ENCODE data around the gene CHRNA4. TPM values are rescaled to one million over a fixed set of nuclear protein-coding genes. Genes with fewer than 3 reads are reported as not detected.

Gene CHRNA4
- total and polyA plus RNA-seq, 2 of the 4 experiments (the other 2 are of a cell fraction) = not detected

GRCh38 chr20:63295846-63296245 lies 65.3 kb downstream of the CHRNA4 start:
- in situ Hi-C loops (cut with MboI; ENCODE audit: low sequenced_read_pairs) (no loop called here), intact Hi-C loops (cut with micrococcal nuclease) (no loop called here), dilution Hi-C loops (cut with HindIII; ENCODE audit: low sequenced_read_pairs, unreplicated experiment) (no loop called here)
- Histone ChIP-seq H2BK20ac (ENCODE audit: low read depth, low read length) (no peak overlapping the region), H4K8ac (ENCODE audit: low read depth in 2 of 2, low read length in 2 of 2) (no peak overlapping the region), H4K91ac (ENCODE audit: insufficient read depth, low read depth, low read length) (no peak overlapping the region), H3K4ac (ENCODE audit: low read depth, low read length) (no peak overlapping the region), H3K27ac (ENCODE audit: insufficient read depth, low read length) (no peak overlapping the region), H3K18ac (ENCODE audit: low read depth, low read length) (no peak overlapping the region), H3K9ac (ENCODE audit: low read depth, low read length) (no peak overlapping the region), H3K23ac (ENCODE audit: low read depth, low read length) (no peak overlapping the region), H3K9me1 (ENCODE audit: insufficient read depth, low read length) (no peaks in the 10 kb centered on the region), H3K79me1 (ENCODE audit: low read depth in 1 of 2, low read length in 2 of 2) (no peaks in the 10 kb centered on the region), H3K4me2 (ENCODE audit: low read depth, low read length) (no peak overlapping the region), H2BK15ac (ENCODE audit: low read depth, low read length) (no peak overlapping the region), H3K4me3 (ENCODE audit: insufficient read depth, low read depth, low read length) (no peak overlapping the region), H2BK120ac (ENCODE audit: low read depth, low read length) (no peak overlapping the region), H3K4me1 (ENCODE audit: control insufficient read depth, insufficient read depth, low read length) (no peaks in the 10 kb centered on the region), H3K9me3 (ENCODE audit: control insufficient read depth, insufficient read depth, low read length) (peaks cover 2% of the 10 kb centered on the region; the same call in 1 of the 2 replicates), H3K56ac (ENCODE audit: extremely low read depth, insufficient read depth, low read length) (no peak overlapping the region), H4K20me1 (ENCODE audit: insufficient read depth, low read length) (peaks cover 19% of the 10 kb centered on the region), H2AK9ac (replicated peaks; ENCODE audit: low read depth, low read length, poor library complexity) (no peak overlapping the region), H3K36me3 (ENCODE audit: control insufficient read depth, insufficient read depth, low read length) (no peaks in the 10 kb centered on the region), H3K27me3 (ENCODE audit: control insufficient read depth, insufficient read depth, low read length) (peaks cover 41% of the 10 kb centered on the region), H2AK5ac (ENCODE audit: low read depth, low read length) (no peak overlapping the region), H2BK5ac (ENCODE audit: low read depth, low read length, poor library complexity, severe bottlenecking) (no peak overlapping the region), H2AFZ (replicated peaks; ENCODE audit: low read length, poor library complexity) (no peak overlapping the region), H3K14ac (replicated peaks; ENCODE audit: low read depth, low read length) (no peak overlapping the region), H4K5ac (ENCODE audit: low read depth, low read length) (no peak overlapping the region)
- ATAC-seq (ENCODE audit: low read depth) (no peak), DNase-seq (no peak)
- ChIA-PET CTCF (interaction anchor here (1.0 kb wide), 1 partner anchor 13 kb away, joined by 3 read pairs; no protein-coding TSS in a partner anchor), POLR2A (ENCODE audit: unreplicated experiment) (no interaction called here)
- no TSS peak for BruUV-seq (replicated peaks)
- WGBS, 2 experiments (ENCODE audit: extremely low coverage in 2 of 2, insufficient read length in 1 of 2) = 60% methylated on average over 10 of the region's 20 CpGs; no CpG with 5 or more reads in 1 of the 2 experiments
- TF ChIP-seq POLR2A (IDR thresholded peaks at IDR 0.05; ENCODE audit: low read depth, low read length) = peak; percentile 5; the same call in 1 of the 2 replicates
- TF ChIP-seq BHLHE40 (IDR thresholded peaks at IDR 0.05; ENCODE audit: low read depth, low read length) = no peak
